Testis (tissue), 3 donors: ENCODE data around the gene FILIP1. TPM values are rescaled to one million over a fixed set of nuclear protein-coding genes. Genes with fewer than 3 reads are reported as not detected.

Experiments
- DNase-seq: peaks from one replicate; pipeline ENCODE4 v3.0.0-alpha.2; 2019
- H3K27ac ChIP-seq, 2 donors: fragments of 200-600 bp; sonication (generic); one replicate each; pipeline ENCODE4 v1.5.1; 2019
- H3K27me3 ChIP-seq: fragments of 200-600 bp; sonication (generic); one replicate; pipeline ENCODE4 v1.5.1; 2019
- H3K36me3 ChIP-seq: fragments of 200-600 bp; sonication (generic); one replicate; pipeline ENCODE4 v1.5.1; 2017; ENCODE audit warnings: low read depth; ENCODE audit errors: missing control alignments
- H3K4me1 ChIP-seq: fragments of 200-600 bp; sonication (generic); one replicate; pipeline ENCODE4 v1.5.1; 2019
- H3K4me3 ChIP-seq, 2 donors: fragments of 200-600 bp; sonication (generic); one replicate each; pipeline ENCODE4 v1.5.1; 2017 to 2019
- H3K9me3 ChIP-seq: fragments of 200-600 bp; sonication (generic); one replicate; pipeline ENCODE4 v1.5.1; 2017
- POLR2A ChIP-seq: fragments of 450-650 bp; IDR thresholded peaks from one replicate; pipeline ENCODE4 v1.6.1; 2017; ENCODE audit warnings: antibody characterized with exemption, mild to moderate bottlenecking, moderate library complexity
- WGBS, 2 donors: methylation state at CpG; one replicate each; pipeline ENCODE4 v1.1.5; 2018; 5-methylcytosine and 5-hydroxymethylcytosine counted together
- intact Hi-C: fragments of 100-400 bp; cut with DNase I; formaldehyde crosslinking; loops from one replicate; pipeline ENCODE4 v1.15.1; 2023; ENCODE audit warnings: low total_unique reads
- polyA plus RNA-seq: library from polyadenylated mRNA; stranded (reverse); fragments of 350-450 nt; fragmentation: Illumina TruSeq; extraction: RNeasy Lipid Tissue Mini Kit (QIAGEN cat#74804); gene quantifications from one replicate; pipeline ENCODE4 v1.2.3, GENCODE V29; 2014; ENCODE audit warnings: low read depth, low replicate concordance; ENCODE audit not compliant: insufficient read depth
- total RNA-seq, 2 donors: library from RNA; depleted of rRNA; stranded (reverse); fragments of >200 nt; gene quantifications; one replicate each; pipeline ENCODE4 v1.2.3, GENCODE V29; 2016
- TF ChIP-seq, protein P1 (sequence below), 3 experiments: fragments of 450-650 bp in 2 of 3; fragments of 200-600 bp in 1 of 3; sonication (generic) in 1 of 3; IDR thresholded peaks; one replicate each; pipeline ENCODE4 v1.5.1; 2016 to 2019; ENCODE audit warnings: antibody characterized with exemption in 3 of 3, mild to moderate bottlenecking in 2 of 3, moderate library complexity in 1 of 3

Gene FILIP1
- total and polyA plus RNA-seq, 3 donors from 2014 or later = 2.0 to 3.1 (median 2.7) TPM

DNA sequence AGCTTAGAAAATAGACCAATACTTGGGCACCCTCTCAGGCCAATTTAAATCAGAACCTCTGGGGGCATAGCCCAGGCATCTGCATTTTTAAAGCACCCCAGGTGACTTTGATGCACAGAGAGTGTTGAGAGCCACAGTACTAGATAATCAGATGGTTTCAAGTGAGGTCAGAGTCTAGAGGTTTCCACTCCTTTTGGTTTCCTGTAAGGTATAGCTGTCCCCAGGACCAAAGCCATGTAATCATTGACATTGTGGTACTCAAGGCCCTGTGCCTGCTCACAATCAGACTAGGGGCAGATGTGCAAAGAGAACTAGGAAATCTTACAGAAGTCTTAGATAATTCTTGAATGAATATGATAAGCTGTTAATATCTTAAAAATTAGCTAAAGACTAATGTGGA, 9.1 kb downstream of the FILIP1 start:
- DNase-seq = no peak
- H3K27ac ChIP-seq = no peak overlapping the region
- H3K4me1 ChIP-seq = no peaks in the 10 kb centered on the region
- TF ChIP-seq, protein P1, sequence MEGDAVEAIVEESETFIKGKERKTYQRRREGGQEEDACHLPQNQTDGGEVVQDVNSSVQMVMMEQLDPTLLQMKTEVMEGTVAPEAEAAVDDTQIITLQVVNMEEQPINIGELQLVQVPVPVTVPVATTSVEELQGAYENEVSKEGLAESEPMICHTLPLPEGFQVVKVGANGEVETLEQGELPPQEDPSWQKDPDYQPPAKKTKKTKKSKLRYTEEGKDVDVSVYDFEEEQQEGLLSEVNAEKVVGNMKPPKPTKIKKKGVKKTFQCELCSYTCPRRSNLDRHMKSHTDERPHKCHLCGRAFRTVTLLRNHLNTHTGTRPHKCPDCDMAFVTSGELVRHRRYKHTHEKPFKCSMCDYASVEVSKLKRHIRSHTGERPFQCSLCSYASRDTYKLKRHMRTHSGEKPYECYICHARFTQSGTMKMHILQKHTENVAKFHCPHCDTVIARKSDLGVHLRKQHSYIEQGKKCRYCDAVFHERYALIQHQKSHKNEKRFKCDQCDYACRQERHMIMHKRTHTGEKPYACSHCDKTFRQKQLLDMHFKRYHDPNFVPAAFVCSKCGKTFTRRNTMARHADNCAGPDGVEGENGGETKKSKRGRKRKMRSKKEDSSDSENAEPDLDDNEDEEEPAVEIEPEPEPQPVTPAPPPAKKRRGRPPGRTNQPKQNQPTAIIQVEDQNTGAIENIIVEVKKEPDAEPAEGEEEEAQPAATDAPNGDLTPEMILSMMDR (IDR thresholded peaks at IDR 0.05) = no peak
- TF ChIP-seq POLR2A = no peak
- H3K9me3 ChIP-seq = no peaks in the 10 kb centered on the region
- H3K4me3 ChIP-seq = no peak overlapping the region
- H3K27me3 ChIP-seq = no peaks in the 10 kb centered on the region
- no peaks in the 10 kb centered on the region for H3K36me3 ChIP-seq
- intact Hi-C loops = no loop called here

DNA sequence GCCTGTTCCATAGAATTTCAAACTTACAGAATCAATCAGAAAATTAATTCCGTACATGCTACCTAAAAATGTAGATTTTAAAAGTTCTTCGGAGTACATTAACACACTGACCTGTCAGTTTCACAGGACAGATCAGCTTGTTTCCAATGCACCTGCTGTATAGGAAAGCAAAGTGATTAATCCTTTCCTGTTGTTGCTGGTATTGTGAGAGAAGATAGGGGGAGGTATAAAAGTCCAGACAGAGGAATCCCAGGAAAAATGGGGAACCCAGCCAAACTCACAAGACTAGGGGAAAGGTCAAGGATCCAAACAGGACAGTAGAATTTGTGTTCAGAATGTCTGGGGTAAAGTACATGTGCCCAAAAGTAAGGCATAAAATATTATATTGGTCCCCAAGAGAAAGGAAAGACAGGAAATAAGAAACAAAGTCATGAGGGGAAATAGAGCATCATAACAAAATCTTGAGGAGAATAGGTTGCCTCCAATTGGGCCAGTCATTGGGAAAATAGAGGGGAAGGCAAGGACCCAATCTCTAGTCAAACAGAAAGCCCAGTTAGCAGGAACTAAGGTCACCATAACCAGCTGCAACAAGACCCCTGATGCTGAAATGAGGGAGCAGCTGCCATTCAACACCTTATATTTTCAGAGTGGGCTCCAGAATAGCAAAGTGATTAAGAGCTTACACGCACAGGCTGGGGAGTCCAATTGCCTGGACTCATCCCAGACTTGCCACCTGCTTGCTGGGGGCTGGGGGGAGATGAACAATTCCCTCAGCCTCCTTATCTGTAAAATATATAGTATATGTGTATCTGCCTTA, 10.3 kb downstream of the FILIP1 start:
- Histone ChIP-seq H3K36me3 (no peaks in the 10 kb centered on the region), H3K27me3 (no peaks in the 10 kb centered on the region), H3K4me3 (no peak overlapping the region), H3K9me3 (no peaks in the 10 kb centered on the region), H3K4me1 (no peaks in the 10 kb centered on the region), H3K27ac (no peak overlapping the region)
- TF ChIP-seq, protein P1 (IDR thresholded peaks at IDR 0.05) = no peak
- TF ChIP-seq POLR2A = no peak
- intact Hi-C loops = no loop called here
- DNase-seq = no peak
- WGBS, 2 donors = 54 to 73% methylated on average over 3 of the region's 3 CpGs

DNA sequence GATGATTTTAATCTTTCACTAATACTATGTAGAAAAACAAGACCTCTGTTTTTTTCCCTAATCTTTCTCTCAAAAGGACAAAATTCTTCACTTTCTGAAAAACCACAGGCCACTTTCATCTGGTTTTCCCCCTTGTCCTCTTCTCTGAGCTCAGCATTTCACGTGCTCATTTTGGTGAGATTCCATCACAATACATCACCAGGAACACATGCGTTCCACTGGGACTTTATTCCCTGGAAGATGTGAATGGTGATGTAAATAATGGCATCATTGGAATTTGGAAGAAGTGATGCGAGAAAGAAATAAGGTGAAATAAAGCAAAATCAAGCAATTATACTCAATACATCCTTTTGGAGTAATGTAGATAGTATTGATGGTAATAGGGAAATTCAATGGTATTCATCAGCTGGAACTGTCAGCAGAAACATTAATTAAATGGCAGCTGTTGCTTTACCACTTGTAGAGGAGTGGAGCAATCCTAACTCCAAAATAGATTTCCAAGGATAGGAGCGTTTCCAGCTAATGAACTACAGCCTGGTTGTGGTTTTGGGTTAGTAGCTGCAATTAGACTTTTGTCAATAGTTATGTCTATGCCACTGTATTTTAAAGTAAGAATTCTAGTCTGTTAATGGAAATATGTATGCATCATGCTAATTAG, 11.5 kb downstream of the FILIP1 start:
- Histone ChIP-seq H3K27me3 (no peaks in the 10 kb centered on the region), H3K27ac (no peak overlapping the region), H3K4me3 (no peak overlapping the region), H3K9me3 (no peaks in the 10 kb centered on the region), H3K4me1 (no peaks in the 10 kb centered on the region), H3K36me3 (no peaks in the 10 kb centered on the region)
- intact Hi-C loops = no loop called here
- WGBS, 2 donors = 74 to 87% methylated on average over 4 of the region's 4 CpGs
- TF ChIP-seq, protein P1 (IDR thresholded peaks at IDR 0.05) = no peak
- no peak for TF ChIP-seq POLR2A
- no peak for DNase-seq

DNA sequence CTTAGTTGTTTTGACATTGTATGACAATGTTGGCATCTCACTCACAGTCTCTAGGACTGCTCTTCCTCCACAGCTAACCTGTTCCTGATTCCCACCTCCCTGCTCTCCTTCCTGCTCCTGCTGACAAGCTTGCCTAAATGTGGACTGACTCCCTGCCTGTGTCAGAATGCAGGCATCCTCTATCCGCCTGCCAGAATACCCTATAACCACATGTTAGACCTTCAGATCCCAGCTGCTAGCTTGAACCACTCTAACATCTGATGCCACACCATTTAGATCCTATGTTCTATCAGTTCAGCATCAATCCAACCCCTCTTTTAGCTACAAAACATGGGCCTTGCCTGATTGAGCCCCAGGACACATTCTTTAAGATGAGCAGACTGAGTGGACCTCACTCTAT, 12.2 kb downstream of the FILIP1 start:
- H3K4me3 ChIP-seq = no peak overlapping the region
- intact Hi-C loops = no loop called here
- no peak for DNase-seq
- WGBS, 2 donors = 81 to 82% methylated on average over 1 of the region's 1 CpG
- H3K9me3 ChIP-seq = no peaks in the 10 kb centered on the region
- H3K36me3 ChIP-seq = no peaks in the 10 kb centered on the region
- H3K27me3 ChIP-seq = no peaks in the 10 kb centered on the region
- H3K4me1 ChIP-seq = no peaks in the 10 kb centered on the region
- H3K27ac ChIP-seq = no peak overlapping the region
- TF ChIP-seq, protein P1 (IDR thresholded peaks at IDR 0.05) = no peak
- TF ChIP-seq POLR2A = no peak
